ENCODE results near the gene DAND5. TPM values are rescaled to one million over a fixed set of nuclear protein-coding genes. Genes with fewer than 3 reads are reported as not detected.

Gene DAND5
- total RNA-seq, 4 donors from 2014 or later, result 0.56 TPM; not detected in 3

GRCh38 chr19:12959481-12959880 is 9.9 kb upstream of the DAND5 start:
- TF ChIP-seq CTCF (IDR thresholded peaks at IDR 0.05), result no peak
- no peak for ATAC-seq (ENCODE audit: low FRiP score)
- DNase-seq (ENCODE audit: low spot score), result no peak

GRCh38 chr19:12965017-12965811 is 4.2 kb upstream of the DAND5 start:
- DNase-seq (ENCODE audit: low spot score) (peak; percentile 72), ATAC-seq (ENCODE audit: low FRiP score) (peak; percentile 98)
- peak in 1 of 3 donors; percentile 74 for TF ChIP-seq CTCF (IDR thresholded peaks at IDR 0.05)

GRCh38 chr19:12965812-12966135 is 3.6 kb upstream of the DAND5 start:
- TF ChIP-seq CTCF (IDR thresholded peaks at IDR 0.05), result no peak
- ATAC-seq (ENCODE audit: low FRiP score), result no peak
- DNase-seq (ENCODE audit: low spot score), result no peak

GRCh38 chr19:12967907-12968306 is 1.5 kb upstream of the DAND5 start:
- ATAC-seq (ENCODE audit: low FRiP score), result no peak
- TF ChIP-seq CTCF (IDR thresholded peaks at IDR 0.05), result no peak
- no peak for DNase-seq (ENCODE audit: low spot score)

GRCh38 chr19:12970070-12970820 is 869 bp downstream of the DAND5 start:
- TF ChIP-seq CTCF (IDR thresholded peaks at IDR 0.05), result no peak
- DNase-seq (ENCODE audit: low spot score), result no peak
- no peak for ATAC-seq (ENCODE audit: low FRiP score)

GRCh38 chr19:12973236-12973635 is 3.9 kb downstream of the DAND5 start:
- no peak for ATAC-seq (ENCODE audit: low FRiP score)
- no peak for DNase-seq (ENCODE audit: low spot score)
- no peak for TF ChIP-seq CTCF (IDR thresholded peaks at IDR 0.05)
